Measurements from ENCODE around the gene ATP6V0A1.

The ATP6V0A1 gene

DNA sequence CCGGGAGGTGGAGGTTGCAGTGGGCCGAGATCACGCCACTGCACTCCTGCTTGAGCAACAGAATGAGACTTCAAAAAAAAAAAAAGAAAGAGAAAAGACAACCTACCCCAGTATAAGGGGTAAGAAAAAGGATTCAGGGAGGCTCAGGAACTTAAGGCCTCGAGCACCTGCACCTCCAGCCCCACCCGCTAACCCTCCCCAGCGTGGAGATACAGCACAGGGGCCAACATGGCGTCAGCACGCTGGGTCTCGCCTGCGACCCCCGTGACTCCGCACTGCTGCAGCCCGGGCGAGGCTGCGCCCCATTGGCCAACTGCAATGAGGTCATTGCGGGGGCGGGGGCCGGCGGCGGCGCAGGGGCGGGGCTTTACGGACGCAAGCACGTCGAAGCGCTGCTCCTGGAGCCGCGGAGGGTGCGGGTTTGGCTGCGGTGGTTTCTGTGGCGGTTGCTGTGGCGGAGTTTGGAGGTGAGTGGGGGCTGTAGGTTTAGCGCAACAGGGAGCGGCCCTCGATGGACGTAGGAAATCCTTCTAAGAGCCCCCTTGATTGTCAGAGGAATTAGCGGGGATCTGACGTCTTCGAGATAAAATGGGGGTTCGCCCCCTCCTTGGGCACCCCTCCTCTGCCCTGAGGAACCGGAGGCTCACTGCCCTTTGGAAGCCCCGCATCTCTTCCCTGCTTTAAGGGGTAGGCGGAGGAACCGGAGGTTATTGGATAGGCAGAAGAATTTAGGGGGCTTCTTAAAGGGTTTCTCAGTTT is at the start of gene ATP6V0A1:
TSS of gene ATP6V0A1 (plus strand) at position 382 of the 759 bp plus-strand sequence. CDS start 2,017 bp downstream, outside the sequence.
- TF ChIP-seq, protein P1, sequence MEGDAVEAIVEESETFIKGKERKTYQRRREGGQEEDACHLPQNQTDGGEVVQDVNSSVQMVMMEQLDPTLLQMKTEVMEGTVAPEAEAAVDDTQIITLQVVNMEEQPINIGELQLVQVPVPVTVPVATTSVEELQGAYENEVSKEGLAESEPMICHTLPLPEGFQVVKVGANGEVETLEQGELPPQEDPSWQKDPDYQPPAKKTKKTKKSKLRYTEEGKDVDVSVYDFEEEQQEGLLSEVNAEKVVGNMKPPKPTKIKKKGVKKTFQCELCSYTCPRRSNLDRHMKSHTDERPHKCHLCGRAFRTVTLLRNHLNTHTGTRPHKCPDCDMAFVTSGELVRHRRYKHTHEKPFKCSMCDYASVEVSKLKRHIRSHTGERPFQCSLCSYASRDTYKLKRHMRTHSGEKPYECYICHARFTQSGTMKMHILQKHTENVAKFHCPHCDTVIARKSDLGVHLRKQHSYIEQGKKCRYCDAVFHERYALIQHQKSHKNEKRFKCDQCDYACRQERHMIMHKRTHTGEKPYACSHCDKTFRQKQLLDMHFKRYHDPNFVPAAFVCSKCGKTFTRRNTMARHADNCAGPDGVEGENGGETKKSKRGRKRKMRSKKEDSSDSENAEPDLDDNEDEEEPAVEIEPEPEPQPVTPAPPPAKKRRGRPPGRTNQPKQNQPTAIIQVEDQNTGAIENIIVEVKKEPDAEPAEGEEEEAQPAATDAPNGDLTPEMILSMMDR (IDR thresholded peaks at IDR 0.05; ENCODE audit: insufficient read depth, low read length, poor library complexity, severe bottlenecking) = no peak
- DNase-seq (ENCODE audit: extremely low read depth, insufficient read length) = peak; percentile 92
- peak within 1 kb of the TSS; percentile 99 for H3K4me3 ChIP-seq (replicated peaks; ENCODE audit: low read depth, low read length)

DNA sequence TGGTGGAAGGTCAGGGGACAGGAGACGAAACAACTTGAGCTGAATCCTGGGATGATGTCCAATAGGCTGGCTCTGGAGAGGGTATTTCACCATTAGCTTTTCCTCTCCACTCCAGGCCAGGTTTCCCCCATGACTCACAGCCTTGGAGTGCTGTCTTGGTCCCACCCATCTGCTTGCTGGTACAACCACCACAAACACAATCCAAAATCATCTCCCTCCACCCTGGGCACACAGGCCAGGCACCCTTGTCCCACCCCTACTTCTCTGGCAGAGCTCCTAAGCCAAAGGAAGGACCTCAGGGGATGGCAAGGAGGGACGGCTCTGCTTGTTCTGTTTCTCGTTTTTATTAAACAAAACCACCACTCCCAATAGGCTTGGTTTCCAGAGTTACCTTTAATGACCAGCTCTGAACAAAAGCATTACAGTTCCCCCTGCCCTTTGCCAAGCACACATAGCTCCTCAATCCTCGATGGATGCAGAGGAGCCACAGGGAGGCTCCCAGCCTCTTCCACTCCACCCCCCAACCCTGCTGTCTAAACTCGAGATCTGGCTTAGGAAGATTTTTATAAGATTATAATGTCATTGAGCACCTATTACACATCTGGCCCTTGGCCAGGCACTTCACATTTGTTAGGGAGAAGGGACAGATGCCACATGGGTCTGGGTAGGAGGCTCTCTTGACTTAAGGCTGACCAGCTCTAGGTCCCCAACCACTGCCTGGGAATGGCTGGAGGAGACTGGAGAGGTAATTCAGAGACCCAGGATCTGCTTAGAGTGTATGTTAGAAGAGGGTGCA is 49.0 kb upstream of the ATP6V0A1 start:
- DNase-seq (ENCODE audit: extremely low read depth, insufficient read length) = no peak
- Histone ChIP-seq H3K4me3 (replicated peaks; ENCODE audit: low read depth, low read length) (no peak overlapping the region), H3K27me3 (replicated peaks; ENCODE audit: control insufficient read depth, insufficient read depth, low read length) (no peaks in the 10 kb centered on the region), H3K36me3 (ENCODE audit: control insufficient read depth, insufficient read depth, low read length) (no peaks in the 10 kb centered on the region)
- TF ChIP-seq, protein P1 (IDR thresholded peaks at IDR 0.05; ENCODE audit: insufficient read depth, low read length, poor library complexity, severe bottlenecking) = no peak

More for the DNA sequence above, at the start of gene ATP6V0A1:
- no peaks in the 10 kb centered on the region for H3K27me3 ChIP-seq (replicated peaks; ENCODE audit: control insufficient read depth, insufficient read depth, low read length)
- H3K36me3 ChIP-seq (ENCODE audit: control insufficient read depth, insufficient read depth, low read length) = peaks cover 7% of the 10 kb centered on the region

DNA sequence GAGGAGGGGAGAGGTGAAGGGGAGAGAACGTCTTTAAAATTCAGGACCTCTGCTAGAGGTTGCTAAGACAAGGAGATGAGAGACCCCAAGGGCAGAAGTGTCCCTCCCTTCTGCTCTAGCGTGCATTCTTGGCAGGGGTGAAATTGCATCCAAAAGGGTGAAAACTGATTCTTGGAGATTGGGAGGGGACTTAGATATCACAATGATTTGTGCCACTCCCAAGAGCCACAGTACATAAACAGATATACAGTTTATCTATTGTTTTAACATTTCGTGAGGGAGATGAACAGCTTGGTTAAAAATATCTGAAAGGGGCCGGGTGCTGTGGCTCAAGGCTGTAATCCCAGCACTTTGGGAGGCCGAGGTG is 48.4 kb upstream of the ATP6V0A1 start:
- H3K4me3 ChIP-seq (replicated peaks; ENCODE audit: low read depth, low read length) = no peak overlapping the region
- TF ChIP-seq, protein P1 (IDR thresholded peaks at IDR 0.05; ENCODE audit: insufficient read depth, low read length, poor library complexity, severe bottlenecking) = no peak
- no peaks in the 10 kb centered on the region for H3K27me3 ChIP-seq (replicated peaks; ENCODE audit: control insufficient read depth, insufficient read depth, low read length)
- H3K36me3 ChIP-seq (ENCODE audit: control insufficient read depth, insufficient read depth, low read length) = no peaks in the 10 kb centered on the region
- DNase-seq (ENCODE audit: extremely low read depth, insufficient read length) = no peak

DNA sequence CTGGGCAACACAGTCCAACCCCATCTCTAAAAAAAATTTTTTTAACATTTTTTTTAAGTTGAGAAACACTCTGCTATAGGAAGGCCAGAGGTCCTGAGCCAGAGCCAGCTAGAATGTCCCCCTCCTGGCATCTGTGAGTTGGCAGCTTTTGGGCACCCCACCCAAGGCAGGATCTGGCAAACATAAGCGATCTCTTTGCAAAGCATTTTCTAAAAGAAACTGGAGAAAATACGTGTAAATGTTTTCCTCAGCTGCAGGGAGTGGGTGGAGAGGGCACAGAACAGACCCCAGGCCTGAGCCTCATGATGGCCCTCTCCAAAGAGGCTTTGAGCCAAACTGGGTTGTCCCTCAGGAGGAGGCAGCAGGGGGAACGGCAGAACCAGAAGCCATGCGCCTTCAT is 47.3 kb upstream of the ATP6V0A1 start:
- Histone ChIP-seq H3K4me3 (replicated peaks; ENCODE audit: low read depth, low read length) (no peak overlapping the region), H3K27me3 (replicated peaks; ENCODE audit: control insufficient read depth, insufficient read depth, low read length) (no peaks in the 10 kb centered on the region), H3K36me3 (ENCODE audit: control insufficient read depth, insufficient read depth, low read length) (no peaks in the 10 kb centered on the region)
- TF ChIP-seq, protein P1 (IDR thresholded peaks at IDR 0.05; ENCODE audit: insufficient read depth, low read length, poor library complexity, severe bottlenecking) = no peak
- no peak for DNase-seq (ENCODE audit: extremely low read depth, insufficient read length)

DNA sequence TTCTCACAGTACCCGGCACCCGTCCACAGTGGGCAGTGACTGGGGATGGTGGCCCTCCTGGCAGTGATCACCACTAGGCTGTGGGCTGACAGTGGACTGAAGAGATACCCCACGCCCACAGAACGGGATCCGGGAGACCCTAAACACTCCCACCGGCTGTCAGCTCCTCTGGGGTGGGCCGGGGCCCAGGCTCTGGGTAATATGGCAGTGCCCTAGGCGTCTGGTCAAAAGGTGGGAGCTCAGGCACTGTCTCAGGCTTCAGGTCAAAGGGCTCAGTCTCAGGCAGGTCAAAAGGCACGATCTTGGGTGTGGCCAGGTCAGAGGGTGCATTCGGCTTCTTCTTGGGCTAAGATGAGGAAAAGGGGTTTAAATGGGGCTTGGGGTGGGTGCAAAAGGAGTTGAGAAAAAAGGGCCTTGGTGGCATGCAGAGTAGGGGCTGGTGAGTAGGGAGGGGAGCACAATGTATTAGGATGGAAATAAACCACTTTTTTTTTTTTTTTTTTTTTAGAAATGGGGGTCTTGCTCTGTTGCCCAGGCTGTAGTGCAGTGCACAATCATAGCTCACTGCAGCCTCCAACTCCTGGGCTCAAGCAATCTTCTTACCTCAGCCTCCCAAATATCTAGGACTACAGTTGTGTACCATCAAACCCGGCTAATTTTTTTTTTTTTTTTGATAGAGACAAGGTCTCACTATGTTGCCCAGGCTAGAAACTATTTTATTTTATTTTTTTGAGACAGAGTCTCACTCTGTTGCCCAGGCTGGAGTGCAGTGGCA is 46.6 kb upstream of the ATP6V0A1 start:
- no peak overlapping the region for H3K4me3 ChIP-seq (replicated peaks; ENCODE audit: low read depth, low read length)
- H3K36me3 ChIP-seq (ENCODE audit: control insufficient read depth, insufficient read depth, low read length) = no peaks in the 10 kb centered on the region

More for the DNA sequence above, 46.6 kb upstream of the ATP6V0A1 start:
- TF ChIP-seq, protein P1 (IDR thresholded peaks at IDR 0.05; ENCODE audit: insufficient read depth, low read length, poor library complexity, severe bottlenecking) = no peak
- no peaks in the 10 kb centered on the region for H3K27me3 ChIP-seq (replicated peaks; ENCODE audit: control insufficient read depth, insufficient read depth, low read length)
- no peak for DNase-seq (ENCODE audit: extremely low read depth, insufficient read length)

Data from GM06990 (cell line).